HG03460 (cell line): ENCODE measurements around the gene SRGAP1.
"Not testable (repeated sequence)": the region's sequence is repeated elsewhere in the genome, so short reads cannot be mapped to it uniquely, and the experiment has no call there.

Experiments
- ATAC-seq: cut with Tn5 transposase; IDR thresholded peaks from one replicate; pipeline ENCODE4 v1.9.1; 2021; ENCODE audit not compliant: unreplicated experiment

SRGAP1 gene

DNA sequence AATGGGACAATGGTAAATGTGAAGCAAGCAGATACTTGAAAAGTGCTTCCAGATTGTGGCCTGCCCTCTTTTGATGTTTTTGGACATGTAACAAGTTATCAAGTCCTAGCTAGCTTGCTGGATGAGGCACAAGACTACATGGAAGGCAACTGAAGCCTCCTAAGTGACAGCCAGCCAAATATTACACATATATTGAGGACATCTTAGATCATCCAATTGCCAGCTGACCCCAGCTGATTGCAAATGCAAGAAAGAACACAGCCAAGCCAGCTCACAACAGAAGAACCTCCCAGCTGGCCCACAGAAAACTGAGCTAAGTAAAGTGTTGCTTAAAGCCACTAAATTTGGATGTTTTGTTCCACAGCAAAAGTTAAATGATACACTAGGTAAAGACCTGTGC is 156.9 kb downstream of the SRGAP1 start:
- ATAC-seq, result no peak

- ATAC-seq, result no peak
Observed at GRCh38 chr12:64004641-64005040, 160.1 kb downstream of the SRGAP1 start.

DNA sequence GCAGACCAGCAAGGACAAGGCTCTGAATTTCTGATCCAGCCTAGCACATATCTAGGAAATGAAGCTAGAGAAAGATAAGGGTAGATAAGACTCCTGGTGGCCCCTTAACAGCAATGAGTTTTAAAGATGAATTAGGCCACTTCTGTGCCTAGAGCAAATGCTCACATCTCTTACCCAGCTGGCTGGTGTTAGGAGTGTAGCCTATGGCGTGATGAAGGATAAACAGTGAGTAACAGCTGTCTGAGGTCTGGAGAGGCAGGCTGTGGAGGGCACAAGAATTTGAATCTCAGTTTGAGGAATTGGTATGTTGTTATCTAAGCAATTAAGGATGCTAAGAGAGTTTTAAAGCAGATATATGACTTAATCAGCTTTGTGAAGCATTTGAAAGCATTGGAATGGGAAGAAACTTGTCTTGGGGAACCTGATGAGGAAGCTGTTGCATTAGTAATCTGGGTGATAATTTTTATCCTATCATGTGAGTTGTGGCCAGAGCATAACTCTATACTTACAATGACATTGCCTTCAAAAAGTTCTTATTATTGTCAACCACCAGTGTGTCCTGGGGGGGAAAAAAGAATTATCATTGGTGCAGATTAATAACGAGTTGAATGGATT is 161.8 kb downstream of the SRGAP1 start:
- ATAC-seq, result no peak

- no peak for ATAC-seq
Observed at GRCh38 chr12:64007853-64008252, 163.4 kb downstream of the SRGAP1 start.

- ATAC-seq, result no peak
Observed at GRCh38 chr12:64008596-64008995, 164.1 kb downstream of the SRGAP1 start.

DNA sequence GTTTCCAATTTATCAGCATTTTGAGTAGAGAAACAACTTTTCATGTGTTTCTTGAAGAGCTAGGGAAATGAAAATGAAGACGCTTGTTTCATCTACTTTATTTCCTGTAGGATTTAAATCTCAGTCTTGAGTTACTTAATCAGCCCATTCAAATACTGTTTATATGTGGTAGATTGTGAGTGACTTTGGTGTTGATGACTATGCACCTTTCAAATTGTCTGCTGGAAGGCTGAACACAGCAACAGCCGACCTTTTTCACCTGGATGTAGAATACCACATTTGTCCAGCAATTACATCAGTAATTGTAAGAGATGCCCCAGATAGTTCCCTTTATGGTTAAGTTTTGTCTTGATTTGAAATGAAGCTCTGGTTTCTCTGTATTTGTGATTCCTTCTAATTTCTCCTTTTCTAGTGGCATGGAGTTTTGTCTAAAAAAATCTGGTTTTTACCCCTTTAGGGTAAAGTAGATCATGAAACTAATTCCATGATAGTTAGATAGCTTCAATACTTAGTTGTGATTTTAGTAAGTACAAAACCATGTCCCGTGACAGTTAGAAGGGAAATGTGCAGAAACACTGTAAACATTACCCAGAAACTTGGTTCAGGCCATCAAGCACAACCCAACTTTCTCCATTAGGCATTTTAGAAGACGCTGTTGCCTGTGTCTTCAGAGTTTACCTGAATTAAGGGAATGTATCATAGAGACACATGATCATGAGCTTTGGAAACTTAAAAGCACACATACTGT is 165.0 kb downstream of the SRGAP1 start:
- peak; percentile 58 for ATAC-seq

DNA sequence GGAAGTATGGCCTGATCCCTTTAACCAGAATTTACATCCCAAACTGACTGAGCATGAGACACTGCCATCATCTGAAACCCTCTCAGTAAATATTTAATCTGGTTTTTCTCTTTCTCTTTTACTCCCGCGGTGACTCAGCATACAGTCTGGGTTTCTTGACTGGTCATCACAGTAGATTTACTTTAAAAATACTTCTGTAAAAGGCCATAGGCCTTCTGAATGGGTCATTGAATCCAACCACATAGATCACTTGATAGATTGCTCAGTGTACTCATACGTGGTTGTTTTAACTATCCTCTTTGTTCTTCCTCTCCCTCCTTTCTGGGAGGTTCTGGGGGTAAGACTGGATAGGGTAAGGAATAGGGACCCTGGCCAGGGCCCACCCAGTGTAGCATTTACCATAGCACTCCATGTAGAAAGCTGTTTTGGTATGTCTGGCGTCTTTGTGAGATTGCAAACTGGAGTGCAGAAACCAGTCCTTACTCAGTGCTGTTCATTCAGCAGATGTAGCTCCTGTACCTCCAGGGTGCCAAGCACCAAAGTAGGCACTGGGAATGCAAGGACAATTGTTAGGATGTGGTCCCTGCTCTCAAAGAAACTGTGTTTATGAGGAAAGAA is 165.7 kb downstream of the SRGAP1 start:
- ATAC-seq, result peak; percentile 92

GRCh38 chr12:64016521-64016920 is 172.0 kb downstream of the SRGAP1 start:
- no peak for ATAC-seq

DNA sequence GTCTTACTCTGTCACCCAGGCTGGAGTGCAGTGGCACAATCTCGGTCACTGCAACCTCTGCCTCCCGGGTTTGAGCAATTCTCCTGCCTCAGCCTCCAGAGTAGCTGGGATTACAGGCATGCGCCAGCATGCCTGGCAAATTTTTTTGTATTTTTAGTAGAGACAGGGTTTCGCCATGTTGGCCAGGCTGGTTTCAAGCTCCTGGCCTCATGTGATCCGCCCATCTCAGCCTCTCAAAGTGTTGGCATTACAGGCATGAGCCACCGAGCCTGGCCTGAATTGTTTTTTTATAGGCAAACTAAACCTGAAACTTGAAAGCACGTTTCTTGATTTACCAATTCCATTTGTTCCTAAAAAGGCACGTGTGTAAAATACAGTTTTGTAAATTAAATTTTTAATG is 173.6 kb downstream of the SRGAP1 start:
- not testable (repeated sequence) for ATAC-seq

DNA sequence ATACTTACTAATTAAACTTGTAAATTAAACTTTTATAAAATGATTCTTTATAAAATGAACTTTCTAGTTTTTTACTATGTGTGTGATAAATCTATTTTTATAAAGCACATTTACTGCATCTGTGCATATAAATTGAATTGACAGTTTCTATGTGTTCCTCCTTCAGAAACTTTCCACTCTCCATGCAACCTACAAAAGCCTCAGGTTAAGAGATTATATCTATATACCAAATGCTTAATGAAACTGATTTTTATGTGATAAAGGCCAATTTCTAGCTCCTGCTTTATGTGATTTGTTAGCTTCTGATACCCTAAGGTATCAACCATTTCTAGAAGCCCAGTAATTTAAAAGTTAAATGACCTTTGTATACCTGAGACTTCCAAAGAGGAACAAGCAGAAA is 174.0 kb downstream of the SRGAP1 start:
- ATAC-seq, result no peak

DNA sequence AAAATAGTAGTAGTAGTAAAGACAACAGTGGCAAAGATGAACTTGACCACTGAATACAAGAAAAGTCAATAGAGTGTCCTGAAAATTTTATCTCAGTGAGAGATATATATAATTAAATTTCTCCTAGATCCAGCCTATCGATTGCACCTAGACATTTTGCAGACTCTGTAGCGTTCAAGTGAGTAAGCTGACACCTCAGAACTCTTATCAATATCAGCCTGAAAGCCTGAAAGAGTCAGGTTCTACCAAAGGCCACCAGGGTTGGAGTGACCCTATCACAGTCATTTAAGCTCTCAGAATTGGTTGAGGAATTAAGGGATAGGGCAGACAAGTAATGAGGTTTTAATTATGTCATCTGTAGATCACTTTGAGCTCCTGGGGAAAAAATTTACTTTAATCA is 174.6 kb downstream of the SRGAP1 start:
- ATAC-seq, result no peak

DNA sequence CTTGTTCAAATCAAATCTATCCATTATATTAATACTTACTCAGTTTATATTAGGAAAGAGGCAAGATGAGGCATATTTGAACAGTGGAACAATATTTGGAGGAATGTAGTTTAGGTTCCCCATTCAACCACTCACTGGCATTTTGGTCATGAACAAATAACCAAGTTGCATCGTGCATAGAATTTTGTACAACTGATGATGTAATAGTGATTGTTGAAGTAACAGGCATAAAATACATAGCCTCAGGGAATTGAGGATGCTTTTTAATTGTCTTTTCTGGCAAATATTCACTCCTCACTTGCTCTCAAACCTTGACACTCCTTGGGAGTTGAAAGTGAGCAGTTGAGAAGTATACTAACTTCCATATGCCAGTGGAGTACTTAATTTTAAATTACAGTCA is 175.2 kb downstream of the SRGAP1 start:
- ATAC-seq, result no peak

DNA sequence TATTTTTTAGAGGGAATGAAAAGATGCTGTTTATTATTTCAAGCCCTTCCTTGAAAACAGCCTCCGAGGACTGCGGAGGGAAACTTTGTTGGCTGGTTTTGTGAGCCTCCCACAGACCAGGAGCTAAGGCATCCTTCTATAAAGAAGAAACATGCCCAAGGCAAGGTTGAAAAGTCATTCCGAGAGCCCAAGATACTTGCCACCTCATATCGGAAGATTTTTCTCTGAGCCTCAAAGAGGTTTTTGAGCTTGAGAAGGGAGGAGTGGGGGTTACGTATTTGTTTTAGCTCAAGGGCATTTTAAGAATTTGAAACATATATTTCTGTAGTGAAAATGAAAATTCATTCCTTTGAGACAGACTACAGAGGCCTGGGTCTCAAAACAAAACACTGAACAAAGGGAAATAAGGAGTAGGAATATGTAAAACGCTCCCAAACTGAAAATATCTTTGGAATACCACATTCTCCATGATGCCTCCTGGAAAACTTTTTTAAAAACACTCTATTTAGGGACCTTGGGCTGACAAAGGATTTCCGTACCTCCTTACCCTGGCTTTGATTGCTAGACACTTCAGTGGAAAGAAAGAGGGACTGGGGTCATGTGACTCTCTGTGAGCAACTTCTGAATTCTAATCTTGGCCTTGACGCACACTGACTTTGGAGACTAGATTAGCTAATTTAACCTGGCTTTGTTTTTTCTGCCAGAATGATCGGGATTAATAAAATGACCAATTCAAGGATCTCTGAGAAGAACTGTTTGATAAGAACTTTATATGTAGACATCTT is 180.9 kb downstream of the SRGAP1 start:
- ATAC-seq, result no peak

GRCh38 chr12:64027311-64027710 is 182.8 kb downstream of the SRGAP1 start:
- ATAC-seq, result no peak

- no peak for ATAC-seq
Observed at GRCh38 chr12:64028541-64028940, 184.0 kb downstream of the SRGAP1 start.

GRCh38 chr12:64029013-64029857 is 184.7 kb downstream of the SRGAP1 start:
- ATAC-seq, result no peak

DNA sequence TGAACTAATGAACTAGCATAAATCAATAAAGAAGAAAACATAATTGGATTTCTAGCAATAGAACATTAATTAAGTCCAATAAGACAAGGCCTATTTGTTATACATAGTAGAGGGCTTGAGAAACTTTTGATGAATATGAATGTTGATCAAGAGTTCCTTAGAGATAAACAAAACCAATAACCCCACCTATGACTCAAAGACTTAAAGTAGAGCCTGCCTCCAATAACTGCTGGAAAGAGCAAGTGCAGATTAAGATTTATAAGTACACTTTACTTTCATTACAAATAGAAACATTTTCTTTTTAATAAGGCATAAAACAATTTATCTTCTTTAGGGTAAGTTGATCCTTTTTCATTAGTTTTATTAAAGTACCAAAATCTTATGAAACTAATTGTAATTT is 185.7 kb downstream of the SRGAP1 start:
- ATAC-seq, result no peak

GRCh38 chr12:64034056-64034455 is 189.6 kb downstream of the SRGAP1 start:
- not testable (repeated sequence) for ATAC-seq

- ATAC-seq, result no peak
Observed at GRCh38 chr12:64034901-64035576, 190.5 kb downstream of the SRGAP1 start.

GRCh38 chr12:64036414-64036813 is 191.9 kb downstream of the SRGAP1 start:
- no peak for ATAC-seq
